ENCODE measurements around the gene ZC3HAV1L.
"Not testable (repeated sequence)": the region's sequence is repeated elsewhere in the genome, so short reads cannot be mapped to it uniquely, and the experiment has no call there.

The ZC3HAV1L gene

DNA sequence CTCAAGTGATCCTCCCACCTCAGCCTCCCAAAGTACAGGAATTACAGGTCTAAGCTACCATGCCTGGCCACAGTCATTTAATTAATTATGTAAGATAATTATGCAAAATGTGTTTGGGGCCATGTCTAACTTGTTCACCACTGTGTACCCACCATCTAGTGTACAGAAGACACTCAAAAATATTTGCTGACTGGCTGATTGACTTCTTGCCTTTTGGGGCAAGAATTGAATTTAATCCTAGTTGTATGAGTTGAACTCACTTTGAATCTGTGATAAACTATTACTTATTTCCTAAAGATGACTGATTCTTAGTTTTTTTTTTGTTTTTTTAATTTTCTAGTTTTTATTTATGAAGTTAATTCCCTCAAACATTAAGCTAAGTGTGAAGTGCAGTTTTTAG is 15.8 kb upstream of the ZC3HAV1L start:
- DNase-seq: no peak

GRCh38 chr7:139049936-139050335 is 14.1 kb upstream of the ZC3HAV1L start:
- no peak for DNase-seq

- no peak for DNase-seq
Measured at GRCh38 chr7:139049111-139049510, 13.3 kb upstream of the ZC3HAV1L start.

DNA sequence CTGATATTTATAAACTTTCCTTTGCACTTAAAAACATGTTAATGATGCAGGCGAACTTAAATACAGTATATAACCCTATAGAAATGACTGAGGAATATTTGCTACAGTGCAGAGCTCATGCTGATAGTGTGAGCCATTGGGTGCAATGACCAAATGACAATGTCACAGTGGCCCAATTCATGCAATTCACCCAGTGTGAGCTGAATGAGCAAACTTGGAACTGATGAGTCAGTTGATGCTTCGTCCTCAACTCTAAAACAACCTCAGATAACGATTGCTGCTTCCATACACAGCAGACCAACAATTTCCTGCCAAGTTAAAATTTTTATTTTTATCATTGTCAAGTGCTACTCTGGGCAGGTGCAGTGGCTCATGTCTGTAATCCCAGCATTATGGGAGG is 12.1 kb upstream of the ZC3HAV1L start:
- no peak for DNase-seq

DNA sequence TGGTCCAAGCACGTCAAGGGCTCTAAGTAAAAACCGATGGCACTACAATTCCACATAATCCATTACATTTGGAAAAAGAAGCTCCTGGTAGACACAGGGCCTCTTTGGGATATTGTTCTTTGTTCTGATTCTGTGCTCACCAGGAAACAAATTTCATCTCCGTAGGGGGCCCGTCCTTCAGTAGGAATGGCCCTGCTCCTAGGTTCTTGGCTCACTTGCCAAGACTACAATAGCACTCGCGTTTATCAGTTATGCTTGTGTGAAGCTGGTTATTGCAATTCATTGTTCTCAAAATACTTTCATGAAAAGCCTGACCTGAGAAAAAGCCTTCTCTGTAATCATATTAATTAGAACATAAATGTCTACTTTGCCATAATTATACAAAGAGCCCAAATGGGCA is 10.3 kb upstream of the ZC3HAV1L start:
- no peak for DNase-seq

- no peak for DNase-seq
Measured at GRCh38 chr7:139044813-139045794, 9.3 kb upstream of the ZC3HAV1L start.

DNA sequence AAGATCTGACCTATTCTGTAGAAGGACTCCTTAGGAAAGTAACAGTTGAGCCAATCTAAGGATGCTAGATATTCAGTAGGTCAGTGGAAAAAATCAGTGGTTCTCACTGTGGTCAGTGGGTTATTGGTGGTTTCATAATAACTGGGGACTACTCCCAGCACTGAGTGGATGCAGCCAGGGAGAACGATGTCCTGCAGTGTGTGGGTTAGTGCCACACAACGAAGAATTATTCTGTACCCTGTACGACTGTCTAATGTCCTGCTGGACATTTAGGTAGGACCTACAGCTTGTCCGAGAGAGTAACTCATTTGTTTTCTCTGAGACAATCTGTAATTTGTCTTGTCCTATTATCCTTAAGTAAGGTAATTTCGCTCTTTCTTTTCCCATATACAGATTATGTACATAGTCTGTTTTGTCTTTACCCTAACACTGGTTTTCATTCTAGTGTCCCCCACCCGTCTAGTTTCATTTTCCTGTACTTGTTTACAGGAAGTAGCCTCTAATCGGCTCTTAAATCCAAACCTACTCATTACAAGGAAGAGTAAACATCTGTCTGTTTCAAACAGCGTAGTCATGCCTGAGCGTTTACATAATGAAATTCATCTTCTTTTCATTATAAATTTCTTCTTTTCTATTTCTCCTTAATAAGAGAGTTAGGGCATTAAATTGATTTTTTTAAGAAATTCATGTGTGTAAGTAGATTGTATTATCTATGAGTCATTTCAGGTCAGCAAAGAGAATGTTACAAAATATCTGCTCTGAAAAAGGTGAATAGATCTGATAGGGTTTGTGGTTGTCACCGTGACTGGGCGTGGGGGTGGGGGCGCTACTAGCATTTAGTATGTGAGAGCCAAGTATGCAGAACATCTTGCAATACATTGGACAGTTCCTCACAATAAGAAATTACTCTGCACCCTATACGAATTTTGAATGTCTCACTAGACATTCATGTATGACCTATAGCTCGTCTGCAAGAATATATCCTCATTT is 8.3 kb upstream of the ZC3HAV1L start:
- no peak for DNase-seq

DNA sequence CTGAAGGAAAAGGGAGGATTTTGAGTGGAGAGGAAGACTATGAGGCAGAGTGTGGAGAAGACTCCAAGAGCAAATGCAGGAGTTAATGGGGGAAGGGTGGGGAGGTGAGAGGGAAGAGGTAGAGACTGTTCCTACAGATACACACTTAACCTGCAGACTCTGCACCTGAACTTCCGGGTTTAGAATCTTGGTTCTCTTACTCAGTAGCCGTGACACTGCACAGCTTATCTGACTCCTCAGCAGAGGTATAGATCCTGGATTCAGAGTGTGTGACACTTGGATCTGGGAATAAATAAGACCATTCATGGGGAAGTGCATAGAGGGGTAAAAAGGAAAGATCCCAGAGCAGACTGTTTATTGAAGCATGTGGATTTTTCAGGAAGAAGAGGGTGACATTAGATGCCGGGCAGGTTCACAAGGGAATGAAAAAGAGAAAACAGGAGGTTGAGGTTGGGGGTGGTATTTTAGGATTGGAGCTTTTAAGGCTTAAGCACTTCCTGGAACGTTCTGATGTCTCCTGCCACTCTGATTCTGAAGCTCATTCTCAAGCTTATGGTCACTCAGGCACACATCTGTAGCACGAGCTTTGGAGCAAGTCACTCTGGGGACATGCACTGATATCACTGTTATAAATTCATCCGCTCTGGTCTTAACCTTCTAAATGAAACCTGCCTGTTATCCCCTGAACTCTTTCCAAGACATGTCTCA is 5.7 kb upstream of the ZC3HAV1L start:
- no peak for DNase-seq

DNA sequence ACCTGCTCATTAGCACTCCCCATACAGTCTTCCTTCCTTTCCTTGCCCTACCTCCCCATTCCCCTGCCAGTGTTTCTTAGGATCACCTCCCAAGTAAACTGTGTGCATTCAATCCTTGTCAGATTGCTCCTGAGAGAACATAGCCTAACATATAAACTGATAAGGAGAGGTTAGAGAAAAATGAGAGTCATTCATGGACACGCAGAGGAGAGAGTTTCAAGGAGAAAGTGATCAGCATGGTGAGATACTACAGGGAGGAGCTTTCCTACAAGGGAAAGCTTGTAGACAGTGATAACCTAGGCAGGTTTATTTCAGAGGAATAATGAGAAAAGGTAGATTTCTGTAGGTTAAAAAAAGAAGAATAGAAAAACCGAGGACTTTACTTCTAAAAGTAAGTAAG is 2.8 kb upstream of the ZC3HAV1L start:
- no peak for DNase-seq

DNA sequence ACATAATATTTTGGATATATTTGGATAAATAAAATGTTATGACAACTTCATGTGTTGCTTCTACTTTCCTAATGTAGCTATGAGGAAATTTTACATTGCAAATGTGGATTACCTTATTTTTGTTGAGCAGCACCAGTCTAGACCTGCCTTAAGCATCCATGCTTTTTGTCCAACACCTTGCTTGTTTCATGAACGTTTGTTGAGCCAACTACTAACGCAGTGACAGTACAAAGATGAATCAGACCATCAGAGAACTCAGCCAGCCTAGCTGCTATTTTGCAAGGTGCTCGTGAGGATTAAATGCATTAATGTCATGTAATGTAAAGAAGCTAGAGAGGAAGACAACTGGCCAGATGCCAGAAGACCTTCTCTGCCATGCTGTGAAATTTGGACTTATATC is 1.1 kb upstream of the ZC3HAV1L start:
- DNase-seq: no peak

DNA sequence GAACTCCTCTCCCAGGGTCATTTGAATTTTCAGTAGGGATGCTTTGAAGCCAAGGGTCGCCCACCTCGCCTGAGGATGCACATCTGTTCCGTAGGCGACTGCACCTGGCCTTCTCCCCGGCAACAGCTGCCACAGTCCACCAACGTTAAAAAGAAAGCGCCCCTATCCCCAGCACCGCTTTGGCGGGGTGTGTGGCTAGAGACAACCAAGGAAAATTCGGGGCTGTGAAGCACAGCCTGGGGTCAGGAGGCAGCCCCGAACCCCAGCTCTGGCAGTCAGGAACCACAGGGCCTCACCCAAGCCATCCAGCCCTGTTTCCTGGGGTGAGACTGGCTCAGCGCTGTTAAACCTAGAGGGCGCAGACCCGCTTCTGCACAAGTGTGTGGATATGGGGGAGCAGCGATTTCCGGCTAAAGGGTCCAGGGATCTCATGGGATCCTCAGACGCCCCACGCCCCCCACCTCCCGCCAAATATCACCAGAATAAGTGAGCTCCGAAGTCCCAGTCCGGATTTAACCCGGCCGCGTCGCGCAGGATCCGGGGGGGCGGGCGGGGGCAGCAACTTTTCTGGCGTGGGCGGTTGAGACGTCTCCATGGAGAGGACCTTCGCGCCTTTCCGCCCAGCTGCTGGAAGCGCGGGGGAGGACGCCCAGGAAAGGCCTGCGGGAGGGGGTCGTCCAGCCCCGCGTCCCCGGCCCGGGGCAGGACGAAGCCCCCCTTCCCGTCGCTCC is 822 bp downstream of the ZC3HAV1L start:
- no peak for DNase-seq

GRCh38 chr7:139034336-139034735 is 1.5 kb downstream of the ZC3HAV1L start:
- DNase-seq: no peak

DNA sequence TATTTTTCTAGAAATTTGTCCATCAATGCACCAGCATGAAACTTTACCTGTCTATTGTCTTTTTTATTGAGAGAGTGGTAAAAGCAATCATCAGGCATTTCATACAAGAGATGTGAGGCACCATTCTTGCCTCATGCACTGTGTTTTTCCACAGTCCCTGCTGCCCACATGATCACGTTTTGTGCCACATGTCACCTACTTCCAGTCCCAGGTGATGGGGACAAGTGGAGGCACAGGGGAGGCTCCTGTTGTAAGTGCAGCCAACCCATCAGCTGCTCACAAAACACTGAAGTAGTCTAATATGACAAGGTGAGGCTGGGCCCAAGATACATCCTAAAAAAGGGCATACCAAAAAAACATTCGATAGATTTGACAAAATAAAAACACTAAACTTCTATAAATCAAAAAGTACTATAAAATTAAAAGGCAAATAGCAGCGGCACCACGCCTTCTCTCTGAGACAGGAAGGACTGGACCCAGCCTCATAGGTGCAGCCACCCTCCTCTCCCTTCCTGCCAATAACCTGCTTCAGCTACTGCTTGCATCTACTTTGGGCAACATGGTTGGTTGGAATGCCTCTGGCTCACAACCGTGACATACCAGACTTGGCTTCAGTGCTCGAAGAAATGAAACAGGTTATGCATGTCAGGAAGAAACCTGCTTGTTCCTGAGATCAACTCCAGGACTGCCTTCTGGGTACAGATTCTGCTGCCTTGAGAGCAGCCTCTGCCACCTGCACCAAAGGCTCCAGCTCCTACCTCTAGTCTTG is 2.3 kb downstream of the ZC3HAV1L start:
- no peak for DNase-seq

DNA sequence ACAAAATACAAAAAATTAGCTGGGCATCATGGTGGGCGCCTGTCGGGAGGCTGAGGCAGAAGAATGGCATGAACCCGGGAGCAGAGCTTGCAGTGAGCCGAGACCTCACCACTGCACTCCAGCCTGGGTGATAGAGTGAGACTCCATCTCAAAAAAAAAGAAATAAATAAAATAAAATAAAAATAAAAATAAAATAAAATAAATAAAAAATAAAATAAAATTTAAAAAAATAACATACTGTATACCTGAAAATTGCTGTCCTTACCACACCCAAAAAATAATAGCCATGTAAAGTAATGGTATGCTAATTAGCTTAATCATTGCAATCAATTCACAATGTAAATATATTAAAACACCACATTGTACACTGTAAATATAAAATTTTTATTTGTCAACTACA is 3.4 kb downstream of the ZC3HAV1L start:
- DNase-seq: no peak

DNA sequence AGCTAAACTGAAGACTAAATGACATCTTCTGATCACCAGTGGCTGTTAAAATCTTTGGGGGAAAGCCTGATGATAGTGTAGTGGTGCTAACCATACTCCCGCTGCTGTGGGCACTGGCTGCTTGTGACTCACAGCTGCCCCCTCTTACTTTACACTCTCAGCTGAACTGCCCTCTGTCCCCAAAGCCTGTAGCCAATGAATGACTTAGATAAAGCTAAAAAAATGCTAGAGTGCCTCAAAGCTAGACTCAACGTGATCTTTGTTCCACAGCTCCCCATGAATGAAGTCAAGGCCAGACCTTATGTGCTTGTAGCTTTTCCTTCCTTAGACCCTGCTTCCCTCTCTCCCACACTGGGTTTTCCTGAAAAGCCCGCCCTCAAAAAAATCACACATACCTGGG is 6.5 kb downstream of the ZC3HAV1L start:
- DNase-seq: no peak

GRCh38 chr7:139026551-139026950 is 9.3 kb downstream of the ZC3HAV1L start:
- no peak for DNase-seq

GRCh38 chr7:139025861-139026260 is 10.0 kb downstream of the ZC3HAV1L start:
- not testable (repeated sequence) for DNase-seq

- no peak for DNase-seq
Measured at GRCh38 chr7:139023076-139023475, 12.8 kb downstream of the ZC3HAV1L start.

GRCh38 chr7:139022286-139022685 is 13.6 kb downstream of the ZC3HAV1L start:
- DNase-seq: no peak

DNA sequence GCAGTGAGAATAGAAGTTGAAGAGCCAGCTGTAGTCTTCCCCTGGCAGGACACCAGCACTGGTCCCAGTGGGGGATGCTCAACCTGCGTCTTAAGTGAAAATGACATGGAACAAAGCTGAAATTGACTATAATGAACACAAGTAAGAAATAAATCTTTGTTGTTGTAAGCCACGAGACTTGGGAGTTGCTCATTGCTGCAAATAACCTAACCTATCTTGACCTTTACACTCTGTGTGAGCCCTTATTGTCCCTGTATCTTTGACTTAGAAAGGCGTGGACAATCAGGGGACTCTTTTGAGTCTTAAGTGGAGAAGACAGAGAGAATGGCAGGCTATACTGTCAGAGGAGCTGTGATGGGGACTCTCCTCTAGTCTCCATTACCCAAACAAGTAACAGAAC is 16.9 kb downstream of the ZC3HAV1L start:
- no peak for DNase-seq

DNA sequence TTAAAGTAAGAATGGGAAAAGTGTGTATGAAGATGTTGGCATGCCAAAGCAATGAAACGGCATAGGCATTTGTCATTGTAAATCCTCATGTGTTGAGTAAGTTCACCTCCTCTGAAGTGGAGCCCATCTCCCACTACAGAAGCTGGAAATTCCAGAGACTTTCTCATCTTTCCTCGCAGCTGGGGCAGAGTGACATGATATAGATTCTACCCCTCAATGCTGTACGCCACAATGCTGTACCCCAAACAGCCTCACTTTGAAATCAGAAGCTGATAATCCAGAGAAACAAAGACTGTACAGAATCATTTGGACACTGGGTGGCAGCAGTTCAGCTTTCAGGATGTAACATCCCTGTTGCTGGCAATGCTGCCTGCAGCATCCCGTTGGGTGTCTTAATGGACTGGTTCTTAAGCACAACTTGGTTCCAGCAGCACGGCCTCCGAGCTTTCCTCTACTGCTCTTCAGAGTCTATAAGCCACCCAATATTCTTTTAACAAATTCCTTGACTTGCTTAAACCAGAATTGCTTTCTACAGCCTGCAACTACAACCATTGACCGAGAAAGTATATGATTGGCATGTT is 18.8 kb downstream of the ZC3HAV1L start:
- peak; percentile 48 for DNase-seq
